GM21360 (cell line): ENCODE measurements around the gene ZSWIM4.
A peak's percentile ranks its signal among the peaks of the same experiment; 100 is the strongest.
"Not testable (repeated sequence)": the region's sequence is repeated elsewhere in the genome, so short reads cannot be mapped to it uniquely, and the experiment has no call there.

Source experiments
- ATAC-seq: cut with Tn5 transposase; IDR thresholded peaks from one replicate; pipeline ENCODE4 v1.9.1; 2021; ENCODE audit warnings: mild to moderate bottlenecking, moderate library complexity; ENCODE audit not compliant: unreplicated experiment

ZSWIM4 gene

GRCh38 chr19:13794757-13795589 is at the start of gene ZSWIM4:
Gene ZSWIM4, plus strand, starts transcription at chr19:13795443. Its CDS starts 206 bp downstream, at chr19:13795649.
- ATAC-seq, result peak; percentile 94

- no peak for ATAC-seq
These were observed 48.2 kb upstream of the ZSWIM4 start for GRCh38 chr19:13747098-13747453.

- no peak for ATAC-seq
These were observed 46.9 kb upstream of the ZSWIM4 start for GRCh38 chr19:13748169-13748828.

- ATAC-seq, result no peak
These were observed 43.8 kb upstream of the ZSWIM4 start for GRCh38 chr19:13751436-13751835.

GRCh38 chr19:13753622-13754021 is 41.6 kb upstream of the ZSWIM4 start:
- ATAC-seq, result not testable (repeated sequence)

GRCh38 chr19:13756210-13756609 is 39.0 kb upstream of the ZSWIM4 start:
- ATAC-seq, result no peak

GRCh38 chr19:13757805-13758772 is 37.2 kb upstream of the ZSWIM4 start:
- no peak for ATAC-seq

- no peak for ATAC-seq
These were observed 36.4 kb upstream of the ZSWIM4 start for GRCh38 chr19:13758795-13759194.

GRCh38 chr19:13761423-13761822 is 33.8 kb upstream of the ZSWIM4 start:
- no peak for ATAC-seq

- ATAC-seq, result no peak
These were observed 32.5 kb upstream of the ZSWIM4 start for GRCh38 chr19:13762635-13763235.

GRCh38 chr19:13763265-13763664 is 32.0 kb upstream of the ZSWIM4 start:
- ATAC-seq, result no peak

- no peak for ATAC-seq
These were observed 31.0 kb upstream of the ZSWIM4 start, which contains the start of gene MRI1 for GRCh38 chr19:13764101-13764807. Gene MRI1, plus strand, starts transcription at chr19:13764522. Its CDS starts 67 bp downstream, at chr19:13764589.

- ATAC-seq, result no peak
These were observed 30.3 kb upstream of the ZSWIM4 start for GRCh38 chr19:13764821-13765394.

- ATAC-seq, result no peak
These were observed 29.7 kb upstream of the ZSWIM4 start for GRCh38 chr19:13765395-13766094.

- ATAC-seq, result no peak
These were observed 29.2 kb upstream of the ZSWIM4 start for GRCh38 chr19:13766095-13766481.

- ATAC-seq, result no peak
These were observed 26.7 kb upstream of the ZSWIM4 start for GRCh38 chr19:13768510-13768909.

- ATAC-seq, result no peak
These were observed 25.1 kb upstream of the ZSWIM4 start for GRCh38 chr19:13770013-13770635.
